HEK293 (cell line): ENCODE data around the gene ZNF143.

Source experiments
- ELK4 ChIP-seq: IDR thresholded peaks from 2 replicates; pipeline ENCODE4 v1.6.1; 2011; ENCODE audit warnings: mild to moderate bottlenecking, low read depth, low read length, borderline replicate concordance
- HOXC10 ChIP-seq: sonication (generic); formaldehyde crosslinking; IDR thresholded peaks from 2 replicates; pipeline ENCODE4 v1.8.1; 2023; ENCODE audit warnings: mild to moderate bottlenecking, missing genetic modification reagents
- KLF1 ChIP-seq: fragments of 450-650 bp; formaldehyde crosslinking; IDR thresholded peaks from 2 replicates; pipeline ENCODE4 v1.5.1; 2016; ENCODE audit warnings: missing biosample characterization, missing genetic modification characterization
- KLF16 ChIP-seq: fragments of 450-650 bp; formaldehyde crosslinking; IDR thresholded peaks from 2 replicates; pipeline ENCODE4 v1.5.1; 2017; ENCODE audit warnings: missing biosample characterization, missing genetic modification characterization
- MZF1 ChIP-seq: fragments of 450-650 bp; formaldehyde crosslinking; IDR thresholded peaks from 2 replicates; pipeline ENCODE4 v1.5.1; 2017; ENCODE audit warnings: missing biosample characterization, missing genetic modification characterization, borderline replicate concordance
- RBAK ChIP-seq: fragments of 450-650 bp; formaldehyde crosslinking; IDR thresholded peaks from 2 replicates; pipeline ENCODE4 v1.5.1; 2016; ENCODE audit warnings: missing biosample characterization, missing genetic modification characterization
- SETDB1 ChIP-seq: IDR thresholded peaks from one replicate; pipeline ENCODE4 v1.6.1; 2017; ENCODE audit warnings: mild to moderate bottlenecking, low read length, moderate library complexity, mixed read lengths; ENCODE audit not compliant: insufficient read length
- ZBTB1 ChIP-seq: fragments of 450-650 bp; formaldehyde crosslinking; IDR thresholded peaks from 2 replicates; pipeline ENCODE4 v1.5.1; 2016; ENCODE audit warnings: missing biosample characterization, missing genetic modification characterization
- ZBTB49 ChIP-seq: fragments of 450-650 bp; formaldehyde crosslinking; IDR thresholded peaks from 2 replicates; pipeline ENCODE4 v1.5.1; 2016; ENCODE audit warnings: missing biosample characterization, missing genetic modification characterization, low read depth
- ZFHX2 ChIP-seq: fragments of 450-650 bp; formaldehyde crosslinking; conservative IDR thresholded peaks from 2 replicates; pipeline ENCODE4 v1.5.1; 2016; ENCODE audit warnings: missing biosample characterization, missing genetic modification characterization
- ZFP3 ChIP-seq: fragments of 450-650 bp; formaldehyde crosslinking; IDR thresholded peaks from 2 replicates; pipeline ENCODE4 v1.5.1; 2016; ENCODE audit warnings: low read depth, missing biosample characterization, missing genetic modification characterization
- ZFP37 ChIP-seq: fragments of 450-650 bp; formaldehyde crosslinking; IDR thresholded peaks from 2 replicates; pipeline ENCODE4 v1.5.1; 2016; ENCODE audit warnings: missing biosample characterization, missing genetic modification characterization
- ZFP69B ChIP-seq: fragments of 450-650 bp; formaldehyde crosslinking; IDR thresholded peaks from 2 replicates; pipeline ENCODE4 v1.5.1; 2016; ENCODE audit warnings: missing biosample characterization, missing genetic modification characterization
- ZNF121 ChIP-seq: fragments of 450-650 bp; formaldehyde crosslinking; IDR thresholded peaks from 2 replicates; pipeline ENCODE4 v1.5.1; 2016; ENCODE audit warnings: missing biosample characterization, missing genetic modification characterization
- ZNF140 ChIP-seq: fragments of 450-650 bp; formaldehyde crosslinking; IDR thresholded peaks from 2 replicates; pipeline ENCODE4 v1.5.1; 2016; ENCODE audit warnings: missing biosample characterization, missing genetic modification characterization
- ZNF155 ChIP-seq: fragments of 450-650 bp; formaldehyde crosslinking; IDR thresholded peaks from 2 replicates; pipeline ENCODE4 v1.5.1; 2016; ENCODE audit warnings: missing biosample characterization, missing genetic modification characterization
- ZNF169 ChIP-seq: fragments of 450-650 bp; formaldehyde crosslinking; IDR thresholded peaks from 2 replicates; pipeline ENCODE4 v1.5.1; 2016; ENCODE audit warnings: missing biosample characterization, missing genetic modification characterization
- ZNF18 ChIP-seq: fragments of 450-650 bp; formaldehyde crosslinking; IDR thresholded peaks from 2 replicates; pipeline ENCODE4 v1.5.1; 2016; ENCODE audit warnings: missing biosample characterization, missing genetic modification characterization
- ZNF202 ChIP-seq: fragments of 450-650 bp; formaldehyde crosslinking; IDR thresholded peaks from 2 replicates; pipeline ENCODE4 v1.5.1; 2016; ENCODE audit warnings: missing biosample characterization, missing genetic modification characterization, borderline replicate concordance
- ZNF214 ChIP-seq: fragments of 450-650 bp; formaldehyde crosslinking; IDR thresholded peaks from 2 replicates; pipeline ENCODE4 v1.5.1; 2017; ENCODE audit warnings: missing biosample characterization, mild to moderate bottlenecking, missing genetic modification characterization, borderline replicate concordance
- ZNF335 ChIP-seq: fragments of 450-650 bp; formaldehyde crosslinking; conservative IDR thresholded peaks from 2 replicates; pipeline ENCODE4 v1.5.1; 2016; ENCODE audit warnings: missing biosample characterization, missing genetic modification characterization
- ZNF391 ChIP-seq: fragments of 450-650 bp; formaldehyde crosslinking; IDR thresholded peaks from 2 replicates; pipeline ENCODE4 v1.5.1; 2016; ENCODE audit warnings: low read depth, missing biosample characterization, missing genetic modification characterization, borderline replicate concordance
- ZNF48 ChIP-seq: fragments of 450-650 bp; formaldehyde crosslinking; IDR thresholded peaks from 2 replicates; pipeline ENCODE4 v1.5.1; 2016; ENCODE audit warnings: missing biosample characterization, missing genetic modification characterization
- ZNF529 ChIP-seq: fragments of 450-650 bp; formaldehyde crosslinking; IDR thresholded peaks from 2 replicates; pipeline ENCODE4 v1.5.1; 2017; ENCODE audit warnings: missing genetic modification characterization, missing biosample characterization; ENCODE audit not compliant: insufficient replicate concordance
- ZNF544 ChIP-seq: fragments of 450-650 bp; formaldehyde crosslinking; IDR thresholded peaks from 2 replicates; pipeline ENCODE4 v1.5.0; 2017; ENCODE audit warnings: missing biosample characterization, missing genetic modification characterization
- ZNF677 ChIP-seq: fragments of 450-650 bp; IDR thresholded peaks from 2 replicates; pipeline ENCODE4 v1.5.0; 2018; ENCODE audit warnings: missing biosample characterization, mild to moderate bottlenecking, missing genetic modification characterization, moderate library complexity
- ZNF76 ChIP-seq: fragments of 450-650 bp; formaldehyde crosslinking; IDR thresholded peaks from 2 replicates; pipeline ENCODE4; 2016; ENCODE audit warnings: low read depth, missing biosample characterization, missing genetic modification characterization, borderline replicate concordance
- TF ChIP-seq, protein P1 (sequence below): fragments of 450-650 bp; IDR thresholded peaks from 2 replicates; pipeline ENCODE4 v1.5.1; 2018; ENCODE audit warnings: missing biosample characterization, missing genetic modification characterization
- TF ChIP-seq, protein P2 (sequence below): fragments of 450-650 bp; formaldehyde crosslinking; IDR thresholded peaks from 2 replicates; pipeline ENCODE4 v1.5.1; 2016; ENCODE audit warnings: missing biosample characterization, missing genetic modification characterization
- TF ChIP-seq, protein P3 (sequence below): fragments of 450-650 bp; formaldehyde crosslinking; IDR thresholded peaks from 2 replicates; pipeline ENCODE4; 2016; ENCODE audit warnings: missing biosample characterization, missing genetic modification characterization
- TF ChIP-seq, protein P4 (sequence below): fragments of 450-650 bp; formaldehyde crosslinking; IDR thresholded peaks from 2 replicates; pipeline ENCODE4 v1.5.1; 2016; ENCODE audit warnings: missing biosample characterization, missing genetic modification characterization

Gene ZNF143

DNA sequence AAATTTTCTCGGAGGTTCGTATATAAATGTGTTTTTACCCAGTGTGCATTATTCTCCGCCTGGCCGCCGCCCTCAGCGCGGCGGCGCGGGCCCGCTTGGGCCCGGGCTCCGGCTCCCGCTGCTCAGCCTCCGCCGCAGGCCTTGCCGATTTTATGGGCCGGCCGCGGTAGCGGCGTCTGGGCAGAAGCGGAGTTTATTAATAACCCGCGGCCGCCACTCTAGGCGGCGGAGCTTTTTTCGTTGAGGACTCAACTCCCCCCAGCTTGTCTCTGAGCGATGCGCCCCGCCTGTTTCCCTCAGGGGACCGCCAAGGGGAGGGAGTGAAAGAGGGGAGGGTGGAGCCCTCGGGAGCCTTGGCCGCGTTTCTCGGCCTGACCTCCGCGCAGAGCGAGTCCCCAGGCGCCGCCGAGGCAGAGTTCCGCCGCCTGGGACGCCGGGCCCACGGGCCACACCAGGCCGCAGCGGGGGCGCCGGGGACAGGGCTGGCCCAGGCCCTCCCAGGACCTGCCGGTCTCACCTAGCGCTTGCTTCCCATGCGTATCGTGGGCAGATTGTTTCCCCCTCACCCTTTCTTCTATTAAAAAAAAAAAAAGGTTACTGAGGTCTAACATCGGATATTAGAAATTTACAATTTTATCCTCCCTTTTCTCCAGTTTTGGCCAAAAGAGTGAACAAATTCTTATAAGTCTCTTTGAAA, 399 bp downstream of the ZNF143 start (continued):
- TF ChIP-seq, protein P1, sequence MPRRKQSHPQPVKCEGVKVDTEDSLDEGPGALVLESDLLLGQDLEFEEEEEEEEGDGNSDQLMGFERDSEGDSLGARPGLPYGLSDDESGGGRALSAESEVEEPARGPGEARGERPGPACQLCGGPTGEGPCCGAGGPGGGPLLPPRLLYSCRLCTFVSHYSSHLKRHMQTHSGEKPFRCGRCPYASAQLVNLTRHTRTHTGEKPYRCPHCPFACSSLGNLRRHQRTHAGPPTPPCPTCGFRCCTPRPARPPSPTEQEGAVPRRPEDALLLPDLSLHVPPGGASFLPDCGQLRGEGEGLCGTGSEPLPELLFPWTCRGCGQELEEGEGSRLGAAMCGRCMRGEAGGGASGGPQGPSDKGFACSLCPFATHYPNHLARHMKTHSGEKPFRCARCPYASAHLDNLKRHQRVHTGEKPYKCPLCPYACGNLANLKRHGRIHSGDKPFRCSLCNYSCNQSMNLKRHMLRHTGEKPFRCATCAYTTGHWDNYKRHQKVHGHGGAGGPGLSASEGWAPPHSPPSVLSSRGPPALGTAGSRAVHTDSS = no peak
- TF ChIP-seq MZF1 (tag by site-specific recombination) = peak; percentile 74
- no peak for TF ChIP-seq RBAK (tag by site-specific recombination)
- TF ChIP-seq ZNF335 (tag by site-specific recombination) = no peak; the same call in 1 of the 2 replicates
- TF ChIP-seq, protein P2, sequence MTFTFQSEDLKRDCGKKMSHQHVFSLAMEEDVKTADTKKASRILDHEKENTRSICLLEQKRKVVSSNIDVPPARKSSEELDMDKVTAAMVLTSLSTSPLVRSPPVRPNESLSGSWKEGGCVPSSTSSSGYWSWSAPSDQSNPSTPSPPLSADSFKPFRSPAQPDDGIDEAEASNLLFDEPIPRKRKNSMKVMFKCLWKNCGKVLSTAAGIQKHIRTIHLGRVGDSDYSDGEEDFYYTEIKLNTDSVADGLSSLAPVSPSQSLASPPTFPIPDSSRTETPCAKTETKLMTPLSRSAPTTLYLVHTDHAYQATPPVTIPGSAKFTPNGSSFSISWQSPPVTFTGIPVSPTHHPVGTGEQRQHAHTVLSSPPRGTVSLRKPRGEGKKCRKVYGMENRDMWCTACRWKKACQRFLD (tag by site-specific recombination) = no peak
- TF ChIP-seq ZNF214 (tag by site-specific recombination) = no peak
- TF ChIP-seq ZFP37 (tag by site-specific recombination) = 0 out of 2 replicates have a peak, but pooled peaks have one; percentile 27
- 0 out of 2 replicates have a peak, but pooled peaks have one; percentile 10 for TF ChIP-seq KLF1 (tag by site-specific recombination)
- no peak for TF ChIP-seq ZNF18 (tag by site-specific recombination)
- TF ChIP-seq ZNF169 (tag by site-specific recombination) = no peak
- TF ChIP-seq ZBTB49 (tag by site-specific recombination) = no peak
- peak; percentile 23; the same call in 1 of the 2 replicates for TF ChIP-seq ZFP69B (tag by site-specific recombination)
- TF ChIP-seq KLF16 (tag by site-specific recombination) = no peak
- no peak for TF ChIP-seq ZNF140 (tag by site-specific recombination)
- no peak for TF ChIP-seq ZNF155 (tag by site-specific recombination)
- no peak for TF ChIP-seq ZNF529
- TF ChIP-seq ZNF677 (tag by site-specific recombination) = no peak
- TF ChIP-seq HOXC10 (CRISPR knock-in tag) = no peak
- TF ChIP-seq ZNF48 (tag by site-specific recombination) = no peak
- peak; percentile 13; the same call in 1 of the 2 replicates for TF ChIP-seq ZNF121 (tag by site-specific recombination)
- no peak for TF ChIP-seq ZBTB1 (tag by site-specific recombination)
- no peak for TF ChIP-seq SETDB1
- no peak; the same call in 1 of the 2 replicates for TF ChIP-seq ZNF391
- TF ChIP-seq ZFP3 (tag by site-specific recombination) = no peak
- TF ChIP-seq, protein P3, sequence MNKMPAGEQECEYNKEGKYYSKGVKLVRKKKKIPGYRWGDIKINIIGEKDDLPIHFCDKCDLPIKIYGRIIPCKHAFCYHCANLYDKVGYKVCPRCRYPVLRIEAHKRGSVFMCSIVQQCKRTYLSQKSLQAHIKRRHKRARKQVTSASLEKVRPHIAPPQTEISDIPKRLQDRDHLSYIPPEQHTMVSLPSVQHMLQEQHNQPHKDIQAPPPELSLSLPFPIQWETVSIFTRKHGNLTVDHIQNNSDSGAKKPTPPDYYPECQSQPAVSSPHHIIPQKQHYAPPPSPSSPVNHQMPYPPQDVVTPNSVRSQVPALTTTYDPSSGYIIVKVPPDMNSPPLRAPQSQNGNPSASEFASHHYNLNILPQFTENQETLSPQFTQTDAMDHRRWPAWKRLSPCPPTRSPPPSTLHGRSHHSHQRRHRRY (tag by site-specific recombination) = no peak
- TF ChIP-seq, protein P4, sequence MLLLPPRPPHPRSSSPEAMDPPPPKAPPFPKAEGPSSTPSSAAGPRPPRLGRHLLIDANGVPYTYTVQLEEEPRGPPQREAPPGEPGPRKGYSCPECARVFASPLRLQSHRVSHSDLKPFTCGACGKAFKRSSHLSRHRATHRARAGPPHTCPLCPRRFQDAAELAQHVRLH = no peak
- TF ChIP-seq ZNF76 (tag by site-specific recombination) = no peak
- no peak for TF ChIP-seq ZNF202
- no peak; the same call in 1 of the 2 replicates for TF ChIP-seq ELK4
- no peak for TF ChIP-seq ZNF544 (tag by site-specific recombination)
- no peak; the same call in 1 of the 2 replicates for TF ChIP-seq ZFHX2 (tag by site-specific recombination)
